Medulla oblongata (tissue), 1 donor: ENCODE results near the gene CACTIN.
"Not testable (repeated sequence)": the region's sequence is repeated elsewhere in the genome, so short reads cannot be mapped to it uniquely, and the experiment has no call there.

ENCODE experiments used
- DNase-seq: peaks from one replicate; pipeline ENCODE4 v3.0.0-alpha.2; 2015; ENCODE audit errors: extremely low spot score

CACTIN gene

GRCh38 chr19:3626473-3627350, at the start of gene CACTIN:
TSS of gene CACTIN (minus strand) at chr19:3626790. CDS start at chr19:3626762, 28 bp downstream.
- DNase-seq = peak; percentile 98

- no peak for DNase-seq
These were observed 48.4 kb upstream of the CACTIN start for GRCh38 chr19:3674784-3675543.

- no peak for DNase-seq
These were observed 47.2 kb upstream of the CACTIN start for GRCh38 chr19:3673506-3674439.

- no peak for DNase-seq
These were observed 46.4 kb upstream of the CACTIN start for GRCh38 chr19:3672993-3673392.

GRCh38 chr19:3672575-3672948, 46.0 kb upstream of the CACTIN start:
- no peak for DNase-seq

- DNase-seq = no peak
These were observed 45.3 kb upstream of the CACTIN start for GRCh38 chr19:3671680-3672574.

GRCh38 chr19:3670796-3671679, 44.4 kb upstream of the CACTIN start:
- DNase-seq = no peak

GRCh38 chr19:3669947-3670795, 43.6 kb upstream of the CACTIN start:
- peak; percentile 23 for DNase-seq

- no peak for DNase-seq
These were observed 42.7 kb upstream of the CACTIN start for GRCh38 chr19:3669082-3669946.

GRCh38 chr19:3668331-3669081, 41.9 kb upstream of the CACTIN start:
- DNase-seq = no peak

- DNase-seq = no peak
These were observed 41.2 kb upstream of the CACTIN start for GRCh38 chr19:3667766-3668165.

GRCh38 chr19:3667037-3667638, 40.5 kb upstream of the CACTIN start:
- no peak for DNase-seq

GRCh38 chr19:3666545-3666856, 39.9 kb upstream of the CACTIN start:
- DNase-seq = not testable (repeated sequence)

- peak; percentile 29 for DNase-seq
These were observed 39.3 kb upstream of the CACTIN start for GRCh38 chr19:3665681-3666544.

GRCh38 chr19:3664879-3665642, 38.5 kb upstream of the CACTIN start:
- no peak for DNase-seq
